ENCODE results near the gene AQP2. TPM values are rescaled to one million over a fixed set of nuclear protein-coding genes. Genes with fewer than 3 reads are reported as not detected.

Gene AQP2
- total RNA-seq, 6 experiments from 2014 or later: not detected

- H3K36me3 ChIP-seq: no peaks in the 10 kb centered on the region
- H3K4me1 ChIP-seq: no peaks in the 10 kb centered on the region
- intact Hi-C loops (cut with DNase I): no loop called here
- no peaks in the 10 kb centered on the region for H3K27me3 ChIP-seq
- H3K4me3 ChIP-seq: no peak overlapping the region
- H3K27ac ChIP-seq: no peak overlapping the region
- no peaks in the 10 kb centered on the region for H3K9me3 ChIP-seq
- DNase-seq: no peak
- WGBS (ENCODE audit: insufficient coverage, low coverage, low lambda C conversion rate, missing lambda C conversion rate): 88% methylated on average over 10 of the region's 12 CpGs
- TF ChIP-seq CTCF (IDR thresholded peaks at IDR 0.05) (no peak), POLR2A (IDR thresholded peaks at IDR 0.05) (no peak)
- no peak for ATAC-seq
Observed at GRCh38 chr12:49917166-49917787, 33.3 kb upstream of the AQP2 start.

DNA sequence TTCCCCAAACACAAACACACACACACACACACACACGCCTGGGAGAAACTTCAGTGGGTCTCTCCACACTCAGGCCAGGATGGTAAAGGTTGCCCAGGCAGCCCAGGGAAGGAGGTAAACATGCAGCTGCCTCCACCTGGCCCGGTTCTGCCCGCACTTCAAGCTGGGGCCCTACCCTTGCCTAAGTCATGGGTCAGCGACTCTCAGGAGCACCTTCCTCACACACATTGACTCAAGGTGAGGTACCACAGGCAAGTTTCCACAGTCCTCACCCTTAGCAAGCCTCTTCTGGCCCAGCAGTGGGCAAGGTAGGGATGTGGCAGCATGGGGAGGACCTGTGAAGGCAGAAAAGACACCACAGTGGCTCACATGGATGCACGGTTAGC lies 32.8 kb upstream of the AQP2 start:
- H3K4me1 ChIP-seq: no peaks in the 10 kb centered on the region
- ATAC-seq (no peak), DNase-seq (no peak)
- no peaks in the 10 kb centered on the region for H3K36me3 ChIP-seq
- WGBS (ENCODE audit: insufficient coverage, low coverage, low lambda C conversion rate, missing lambda C conversion rate): no CpG with 5 or more reads among the region's 5 CpGs
- no peak overlapping the region for H3K4me3 ChIP-seq
- H3K9me3 ChIP-seq: no peaks in the 10 kb centered on the region
- intact Hi-C loops (cut with DNase I): no loop called here
- H3K27ac ChIP-seq: no peak overlapping the region
- no peak for TF ChIP-seq POLR2A (IDR thresholded peaks at IDR 0.05)
- no peak for TF ChIP-seq CTCF (IDR thresholded peaks at IDR 0.05)
- H3K27me3 ChIP-seq: no peaks in the 10 kb centered on the region

- H3K27me3 ChIP-seq: no peaks in the 10 kb centered on the region
- 64% methylated on average over 9 of the region's 12 CpGs for WGBS (ENCODE audit: insufficient coverage, low coverage, low lambda C conversion rate, missing lambda C conversion rate)
- H3K4me3 ChIP-seq: no peak overlapping the region
- no peaks in the 10 kb centered on the region for H3K9me3 ChIP-seq
- DNase-seq (no peak), ATAC-seq (peak in 1 of 4 donors; percentile 25)
- no peaks in the 10 kb centered on the region for H3K36me3 ChIP-seq
- H3K4me1 ChIP-seq: no peaks in the 10 kb centered on the region
- intact Hi-C loops (cut with DNase I): no loop called here
- H3K27ac ChIP-seq: no peak overlapping the region
- no peak for TF ChIP-seq POLR2A (IDR thresholded peaks at IDR 0.05)
Observed at GRCh38 chr12:49920241-49920914, 30.2 kb upstream of the AQP2 start.

DNA sequence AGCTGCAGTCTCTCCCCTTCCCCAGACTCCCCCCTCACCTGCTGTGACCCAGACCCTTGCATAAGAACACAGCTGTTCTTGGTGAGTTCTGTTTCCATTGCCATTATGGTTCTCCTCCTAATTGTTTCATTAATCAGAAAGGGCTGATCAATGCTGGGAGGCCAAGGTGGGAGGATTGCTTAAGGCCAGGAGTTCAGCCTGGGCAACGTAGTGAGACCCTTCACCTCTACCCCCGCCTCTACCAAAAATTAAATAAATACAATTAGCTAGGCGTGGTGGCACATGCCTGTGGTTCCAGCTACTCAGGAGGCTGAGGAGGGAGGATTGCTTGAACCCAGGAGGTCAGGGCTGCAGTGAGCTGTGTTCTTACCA lies 29.6 kb upstream of the AQP2 start:
- no peaks in the 10 kb centered on the region for H3K9me3 ChIP-seq
- no peak overlapping the region for H3K27ac ChIP-seq
- no peaks in the 10 kb centered on the region for H3K4me1 ChIP-seq
- 70% methylated on average over 3 of the region's 3 CpGs for WGBS (ENCODE audit: insufficient coverage, low coverage, low lambda C conversion rate, missing lambda C conversion rate)
- no peak for ATAC-seq
- H3K27me3 ChIP-seq: no peaks in the 10 kb centered on the region
- H3K36me3 ChIP-seq: no peaks in the 10 kb centered on the region
- no peak for DNase-seq
- intact Hi-C loops (cut with DNase I): no loop called here
- H3K4me3 ChIP-seq: no peak overlapping the region
- no peak for TF ChIP-seq CTCF (IDR thresholded peaks at IDR 0.05)
- no peak for TF ChIP-seq POLR2A (IDR thresholded peaks at IDR 0.05)

DNA sequence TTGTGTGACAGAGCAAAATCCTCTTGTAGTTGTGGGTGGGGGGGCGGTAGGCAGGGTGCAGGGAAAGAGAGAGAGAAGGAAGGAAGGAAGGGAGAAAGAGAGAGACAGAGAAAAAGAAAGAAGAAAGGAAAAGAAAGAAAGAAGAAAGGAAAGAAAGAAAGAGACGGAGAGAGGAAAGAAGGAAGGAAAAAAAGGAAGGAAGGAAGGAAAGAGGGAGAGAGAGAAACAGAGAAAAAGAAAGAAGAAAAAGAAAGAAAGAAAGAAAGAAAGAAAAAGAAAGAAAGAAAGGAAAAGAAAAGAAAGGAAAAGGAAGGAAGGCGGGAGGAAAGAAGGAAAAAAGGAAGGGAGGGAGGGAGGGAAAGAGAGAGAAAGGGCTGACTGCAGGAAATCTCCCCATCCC lies 29.2 kb upstream of the AQP2 start:
- intact Hi-C loops (cut with DNase I): no loop called here
- no peak for TF ChIP-seq CTCF (IDR thresholded peaks at IDR 0.05)
- no peak for TF ChIP-seq POLR2A (IDR thresholded peaks at IDR 0.05)
- ATAC-seq: no peak
- H3K4me1 ChIP-seq: no peaks in the 10 kb centered on the region
- DNase-seq: no peak
- 46% methylated on average over 3 of the region's 3 CpGs for WGBS (ENCODE audit: insufficient coverage, low coverage, low lambda C conversion rate, missing lambda C conversion rate)
- no peaks in the 10 kb centered on the region for H3K27me3 ChIP-seq
- H3K4me3 ChIP-seq: no peak overlapping the region
- H3K27ac ChIP-seq: no peak overlapping the region
- H3K9me3 ChIP-seq: no peaks in the 10 kb centered on the region
- no peaks in the 10 kb centered on the region for H3K36me3 ChIP-seq
